Liver (tissue), 9 donors: ENCODE measurements around the gene CD81. TPM values are rescaled to one million over a fixed set of nuclear protein-coding genes. Genes with fewer than 3 reads are reported as not detected.

Source experiments
- DNase-seq: peaks from one replicate; pipeline ENCODE4 v3.0.0-alpha.2; 2017; ENCODE audit warnings: low spot score
- H3K27ac ChIP-seq, 2 donors: one replicate each; pipeline ENCODE4 v1.7.0; 2013; ENCODE audit warnings: inconsistent platforms in 2 of 2, low read length in 2 of 2, control low read depth in 1 of 2, low read depth in 1 of 2, mild to moderate bottlenecking in 1 of 2
- H3K27me3 ChIP-seq, 4 donors: one replicate each; pipeline versions ENCODE4 v1.6.1 to v1.7.0; 2013; ENCODE audit warnings: low read length in 3 of 4, inconsistent platforms in 1 of 4, mild to moderate bottlenecking in 1 of 4, moderate library complexity in 1 of 4; ENCODE audit not compliant: control insufficient read depth in 4 of 4, insufficient read depth in 4 of 4
- H3K36me3 ChIP-seq, 4 donors: one replicate each; pipeline versions ENCODE4 v1.6.1 to v1.7.0; 2013; ENCODE audit warnings: low read length in 3 of 4, mild to moderate bottlenecking in 3 of 4, low read depth in 1 of 4, moderate library complexity in 1 of 4; ENCODE audit not compliant: control insufficient read depth in 4 of 4, insufficient read depth in 3 of 4
- H3K4me1 ChIP-seq, 4 donors: one replicate each; pipeline versions ENCODE4 v1.6.1 to v1.7.0; 2013; ENCODE audit warnings: low read length in 3 of 4, mild to moderate bottlenecking in 3 of 4, moderate library complexity in 1 of 4; ENCODE audit not compliant: control insufficient read depth in 4 of 4, insufficient read depth in 4 of 4
- H3K4me3 ChIP-seq, 3 donors: one replicate each; pipeline versions ENCODE4 v1.6.1 to v1.7.0; 2013; ENCODE audit warnings: low read length in 3 of 3, control low read depth in 1 of 3, low read depth in 1 of 3, mild to moderate bottlenecking in 1 of 3
- H3K9ac ChIP-seq, 2 donors: one replicate each; pipeline ENCODE4 v1.7.0; 2013; ENCODE audit warnings: low read length in 2 of 2, mild to moderate bottlenecking in 2 of 2, moderate library complexity in 2 of 2, control low read depth in 1 of 2, low read depth in 1 of 2
- H3K9me3 ChIP-seq, 4 donors: one replicate each; pipeline versions ENCODE4 v1.6.1 to v1.7.0; 2013; ENCODE audit warnings: low read length in 3 of 4; ENCODE audit not compliant: control insufficient read depth in 4 of 4
- CTCF ChIP-seq: fragments of 150-350 bp; IDR thresholded peaks from 2 replicates; pipeline ENCODE4 v1.5.1; 2017; ENCODE audit warnings: improper control_type of control experiment, low read depth, low read length; ENCODE audit not compliant: missing input control
- FOXA1 ChIP-seq: IDR thresholded peaks from 2 replicates; pipeline ENCODE4 v1.6.1; 2016; ENCODE audit warnings: antibody characterized with exemption
- FOXA2 ChIP-seq: IDR thresholded peaks from 2 replicates; pipeline ENCODE4 v1.6.1; 2016; ENCODE audit warnings: antibody characterized with exemption
- GABPA ChIP-seq, 2 donors: IDR thresholded peaks in 1 of 2; conservative IDR thresholded peaks in 1 of 2; 2 replicates each; pipeline ENCODE4 v1.6.1; 2016; ENCODE audit warnings: antibody characterized with exemption in 2 of 2, mild to moderate bottlenecking in 1 of 2, moderate library complexity in 1 of 2
- HNF4A ChIP-seq, 2 donors: conservative IDR thresholded peaks; 2 replicates each; pipeline ENCODE4 v1.6.1; 2016; ENCODE audit warnings: antibody characterized with exemption in 2 of 2, mild to moderate bottlenecking in 2 of 2
- HNF4G ChIP-seq: IDR thresholded peaks from 2 replicates; pipeline ENCODE4 v1.6.1; 2016; ENCODE audit warnings: antibody characterized with exemption
- JUND ChIP-seq, 2 donors: IDR thresholded peaks; 2 replicates each; pipeline ENCODE4 v1.6.1; 2016; ENCODE audit warnings: antibody characterized with exemption in 2 of 2
- RAD21 ChIP-seq, 2 donors: IDR thresholded peaks; 2 replicates each; pipeline ENCODE4 v1.6.1; 2016; ENCODE audit warnings: antibody characterized with exemption in 2 of 2, mild to moderate bottlenecking in 2 of 2
- RXRA ChIP-seq, 2 donors: IDR thresholded peaks; 2 replicates each; pipeline ENCODE4 v1.6.1; 2017 to 2018; ENCODE audit warnings: antibody characterized with exemption in 2 of 2, mild to moderate bottlenecking in 1 of 2
- SP1 ChIP-seq: IDR thresholded peaks from 2 replicates; pipeline ENCODE4 v1.6.1; 2018; ENCODE audit warnings: antibody characterized with exemption, mild to moderate bottlenecking
- TAF1 ChIP-seq: conservative IDR thresholded peaks from 2 replicates; pipeline ENCODE4 v1.6.1; 2016; ENCODE audit warnings: antibody characterized with exemption, mild to moderate bottlenecking
- YY1 ChIP-seq: IDR thresholded peaks from 2 replicates; pipeline ENCODE4 v1.6.1; 2016; ENCODE audit warnings: antibody characterized with exemption, mild to moderate bottlenecking
- WGBS: extraction: QIAGEN DNeasy Blood & Tissue Kit; methylation state at CpG from one replicate; pipeline ENCODE4 v1.1.7; 2013; 5-methylcytosine and 5-hydroxymethylcytosine counted together
- polyA plus RNA-seq, 2 donors: library from polyadenylated mRNA; stranded (reverse) in 1 of 2; unstranded in 1 of 2; fragments of 200-250 nt in 1 of 2; fragments of >200 nt in 1 of 2; fragmentation: Nextera tagmentation in 1 of 2; extraction: Ambion mirVana in 1 of 2; gene quantifications; one replicate each; pipeline versions ENCODE4 v1.2.1 to v1.2.3, GENCODE V29; 2013 to 2015
- total RNA-seq, 2 donors: library from RNA; depleted of rRNA; stranded (reverse); fragments of >200 nt; gene quantifications; one replicate each; pipeline ENCODE4 v1.2.3, GENCODE V29; 2014
- TF ChIP-seq, protein P1 (sequence below): IDR thresholded peaks from 2 replicates; pipeline ENCODE4 v1.6.1; 2016; ENCODE audit warnings: antibody characterized with exemption, mild to moderate bottlenecking
- TF ChIP-seq, protein P2 (sequence below): IDR thresholded peaks from 2 replicates; pipeline ENCODE4 v1.6.1; 2016; ENCODE audit warnings: antibody characterized with exemption
- TF ChIP-seq, protein P3 (sequence below): IDR thresholded peaks from 2 replicates; pipeline ENCODE4 v1.6.1; 2016; ENCODE audit warnings: antibody characterized with exemption
- TF ChIP-seq, protein P4 (sequence below): IDR thresholded peaks from 2 replicates; pipeline ENCODE4 v1.6.1; 2016; ENCODE audit warnings: antibody characterized with exemption
- donor health status: healthy.
- donor health status: healthy.
- donor health status: healthy.
- donor health status: healthy.
- donor health status: healthy.

Gene CD81
- total and polyA plus RNA-seq, 4 donors = 76.9 to 712 (median 164) TPM

DNA sequence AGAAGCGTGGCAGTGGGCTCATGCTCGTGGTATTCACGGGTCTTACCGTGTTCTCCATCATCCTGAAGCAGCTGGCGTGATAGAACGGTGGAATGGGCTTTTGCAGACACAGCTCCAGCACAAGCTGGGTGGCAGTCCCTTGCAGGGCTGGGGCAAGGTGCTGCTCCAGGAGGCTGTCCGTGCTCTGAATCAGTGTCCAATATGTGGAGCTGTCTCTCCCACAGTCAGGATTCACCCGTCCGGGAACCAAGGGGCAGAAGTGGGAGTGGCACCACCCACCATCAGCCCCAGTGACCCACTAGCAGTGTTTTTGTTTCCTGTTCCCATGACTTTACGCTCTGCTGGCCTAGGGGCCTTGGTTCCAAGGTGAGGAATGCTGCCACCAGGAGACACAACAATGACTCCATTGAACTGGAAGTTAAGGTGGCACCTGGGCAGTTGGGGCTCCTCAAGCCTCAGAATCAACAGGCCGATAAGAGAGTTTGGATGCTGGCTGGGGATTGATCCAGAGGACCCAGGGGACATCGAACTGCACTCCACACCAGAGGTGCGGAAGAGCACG, 16.9 kb upstream of the CD81 start:
- WGBS = 90% methylated on average over 14 of the region's 14 CpGs
- DNase-seq = no peak

More for the DNA sequence above, 16.9 kb upstream of the CD81 start:
- H3K27me3 ChIP-seq = no peaks in the 10 kb centered on the region
- TF ChIP-seq RAD21 (IDR thresholded peaks at IDR 0.05) (no peak), GABPA (IDR thresholded peaks at IDR 0.05 in 1 of 2, conservative IDR thresholded peaks at IDR 0.05 in 1 of 2) (no peak), TAF1 (no peak), CTCF (no peak), YY1 (no peak), FOXA2 (no peak), SP1 (no peak), HNF4A (conservative IDR thresholded peaks at IDR 0.05) (no peak), JUND (IDR thresholded peaks at IDR 0.05) (no peak), RXRA (IDR thresholded peaks at IDR 0.05) (no peak), HNF4G (no peak), FOXA1 (no peak)
- TF ChIP-seq, protein P1, sequence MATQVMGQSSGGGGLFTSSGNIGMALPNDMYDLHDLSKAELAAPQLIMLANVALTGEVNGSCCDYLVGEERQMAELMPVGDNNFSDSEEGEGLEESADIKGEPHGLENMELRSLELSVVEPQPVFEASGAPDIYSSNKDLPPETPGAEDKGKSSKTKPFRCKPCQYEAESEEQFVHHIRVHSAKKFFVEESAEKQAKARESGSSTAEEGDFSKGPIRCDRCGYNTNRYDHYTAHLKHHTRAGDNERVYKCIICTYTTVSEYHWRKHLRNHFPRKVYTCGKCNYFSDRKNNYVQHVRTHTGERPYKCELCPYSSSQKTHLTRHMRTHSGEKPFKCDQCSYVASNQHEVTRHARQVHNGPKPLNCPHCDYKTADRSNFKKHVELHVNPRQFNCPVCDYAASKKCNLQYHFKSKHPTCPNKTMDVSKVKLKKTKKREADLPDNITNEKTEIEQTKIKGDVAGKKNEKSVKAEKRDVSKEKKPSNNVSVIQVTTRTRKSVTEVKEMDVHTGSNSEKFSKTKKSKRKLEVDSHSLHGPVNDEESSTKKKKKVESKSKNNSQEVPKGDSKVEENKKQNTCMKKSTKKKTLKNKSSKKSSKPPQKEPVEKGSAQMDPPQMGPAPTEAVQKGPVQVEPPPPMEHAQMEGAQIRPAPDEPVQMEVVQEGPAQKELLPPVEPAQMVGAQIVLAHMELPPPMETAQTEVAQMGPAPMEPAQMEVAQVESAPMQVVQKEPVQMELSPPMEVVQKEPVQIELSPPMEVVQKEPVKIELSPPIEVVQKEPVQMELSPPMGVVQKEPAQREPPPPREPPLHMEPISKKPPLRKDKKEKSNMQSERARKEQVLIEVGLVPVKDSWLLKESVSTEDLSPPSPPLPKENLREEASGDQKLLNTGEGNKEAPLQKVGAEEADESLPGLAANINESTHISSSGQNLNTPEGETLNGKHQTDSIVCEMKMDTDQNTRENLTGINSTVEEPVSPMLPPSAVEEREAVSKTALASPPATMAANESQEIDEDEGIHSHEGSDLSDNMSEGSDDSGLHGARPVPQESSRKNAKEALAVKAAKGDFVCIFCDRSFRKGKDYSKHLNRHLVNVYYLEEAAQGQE = no peak
- TF ChIP-seq, protein P2, sequence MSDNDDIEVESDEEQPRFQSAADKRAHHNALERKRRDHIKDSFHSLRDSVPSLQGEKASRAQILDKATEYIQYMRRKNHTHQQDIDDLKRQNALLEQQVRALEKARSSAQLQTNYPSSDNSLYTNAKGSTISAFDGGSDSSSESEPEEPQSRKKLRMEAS = no peak
- TF ChIP-seq, protein P3, sequence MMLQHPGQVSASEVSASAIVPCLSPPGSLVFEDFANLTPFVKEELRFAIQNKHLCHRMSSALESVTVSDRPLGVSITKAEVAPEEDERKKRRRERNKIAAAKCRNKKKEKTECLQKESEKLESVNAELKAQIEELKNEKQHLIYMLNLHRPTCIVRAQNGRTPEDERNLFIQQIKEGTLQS = no peak
- TF ChIP-seq, protein P4, sequence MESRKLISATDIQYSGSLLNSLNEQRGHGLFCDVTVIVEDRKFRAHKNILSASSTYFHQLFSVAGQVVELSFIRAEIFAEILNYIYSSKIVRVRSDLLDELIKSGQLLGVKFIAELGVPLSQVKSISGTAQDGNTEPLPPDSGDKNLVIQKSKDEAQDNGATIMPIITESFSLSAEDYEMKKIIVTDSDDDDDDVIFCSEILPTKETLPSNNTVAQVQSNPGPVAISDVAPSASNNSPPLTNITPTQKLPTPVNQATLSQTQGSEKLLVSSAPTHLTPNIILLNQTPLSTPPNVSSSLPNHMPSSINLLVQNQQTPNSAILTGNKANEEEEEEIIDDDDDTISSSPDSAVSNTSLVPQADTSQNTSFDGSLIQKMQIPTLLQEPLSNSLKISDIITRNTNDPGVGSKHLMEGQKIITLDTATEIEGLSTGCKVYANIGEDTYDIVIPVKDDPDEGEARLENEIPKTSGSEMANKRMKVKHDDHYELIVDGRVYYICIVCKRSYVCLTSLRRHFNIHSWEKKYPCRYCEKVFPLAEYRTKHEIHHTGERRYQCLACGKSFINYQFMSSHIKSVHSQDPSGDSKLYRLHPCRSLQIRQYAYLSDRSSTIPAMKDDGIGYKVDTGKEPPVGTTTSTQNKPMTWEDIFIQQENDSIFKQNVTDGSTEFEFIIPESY = no peak
- no peaks in the 10 kb centered on the region for H3K4me1 ChIP-seq
- no peak overlapping the region for H3K4me3 ChIP-seq
- H3K27ac ChIP-seq = no peak overlapping the region
- H3K9ac ChIP-seq = no peak overlapping the region
- no peaks in the 10 kb centered on the region for H3K36me3 ChIP-seq
- H3K9me3 ChIP-seq = no peaks in the 10 kb centered on the region
